HepG2 (cell line): Measurements from ENCODE around the gene SPATA21. TPM values are rescaled to one million over a fixed set of nuclear protein-coding genes. Genes with fewer than 3 reads are reported as not detected.

Source experiments
- ATF6 ChIP-seq: sonication (generic); formaldehyde crosslinking; conservative IDR thresholded peaks from 2 replicates; pipeline ENCODE4 v1.4.0; 2020; ENCODE audit warnings: missing genetic modification reagents
- ATRX ChIP-seq: sonication (generic); formaldehyde crosslinking; IDR thresholded peaks from 2 replicates; pipeline ENCODE4 v1.4.0; 2020; ENCODE audit warnings: missing genetic modification reagents, borderline replicate concordance
- DNMT3B ChIP-seq: conservative IDR thresholded peaks from 2 replicates; pipeline ENCODE4 v1.6.1; 2016; ENCODE audit warnings: missing biosample characterization, control low read depth
- FOXO4 ChIP-seq: sonication (generic); formaldehyde crosslinking; conservative IDR thresholded peaks from 2 replicates; pipeline ENCODE4 v1.8.1; 2023; ENCODE audit warnings: missing genetic modification reagents
- MLX ChIP-seq: IDR thresholded peaks from 2 replicates; pipeline ENCODE4 v1.6.1; 2016
- NCOA2 ChIP-seq: sonication (generic); formaldehyde crosslinking; IDR thresholded peaks from 2 replicates; pipeline ENCODE4 v1.8.0; 2022; ENCODE audit warnings: inconsistent platforms
- NR1H2 ChIP-seq: sonication (generic); formaldehyde crosslinking; IDR thresholded peaks from 2 replicates; pipeline ENCODE4 v1.8.1; 2022; ENCODE audit warnings: low read depth, missing genetic modification reagents, borderline replicate concordance
- NR2F1 ChIP-seq, 2 experiments: fragments of 450-650 bp in 1 of 2; formaldehyde crosslinking in 1 of 2; IDR thresholded peaks; 2 replicates each; pipeline versions ENCODE4 v1.5.0 to v1.6.1; 2016 to 2020; ENCODE audit warnings: mild to moderate bottlenecking in 1 of 2, missing compliant biosample characterization in 1 of 2, missing genetic modification reagents in 1 of 2, moderate library complexity in 1 of 2
- POLR2AphosphoS2 ChIP-seq: IDR thresholded peaks from 2 replicates; pipeline ENCODE4 v1.6.1; 2011; ENCODE audit warnings: low read depth, low read length, improper control_type of control experiment
- RFX1 ChIP-seq: fragments of 450-650 bp; IDR thresholded peaks from 2 replicates; pipeline ENCODE4 v1.6.1; 2017
- SALL2 ChIP-seq: sonication (generic); formaldehyde crosslinking; IDR thresholded peaks from 2 replicates; pipeline ENCODE4 v1.8.1; 2023; ENCODE audit warnings: mild to moderate bottlenecking, missing genetic modification reagents, inconsistent platforms
- ZNF121 ChIP-seq: sonication (generic); formaldehyde crosslinking; IDR thresholded peaks from 2 replicates; pipeline ENCODE4 v1.5.0; 2020; ENCODE audit warnings: mild to moderate bottlenecking, missing genetic modification reagents
- ZNF160 ChIP-seq: sonication (generic); formaldehyde crosslinking; IDR thresholded peaks from 2 replicates; pipeline ENCODE4 v1.8.0; 2022; ENCODE audit warnings: mild to moderate bottlenecking, inconsistent platforms, missing genetic modification reagents
- ZNF280D ChIP-seq: sonication (generic); formaldehyde crosslinking; IDR thresholded peaks from 2 replicates; pipeline ENCODE4 v1.5.1; 2020; ENCODE audit warnings: mild to moderate bottlenecking, missing genetic modification reagents
- ZNF30 ChIP-seq: sonication (generic); formaldehyde crosslinking; IDR thresholded peaks from 2 replicates; pipeline ENCODE4 v1.5.0; 2020; ENCODE audit warnings: mild to moderate bottlenecking, missing genetic modification reagents
- ZNF431 ChIP-seq: sonication (generic); formaldehyde crosslinking; IDR thresholded peaks from 2 replicates; pipeline ENCODE4 v1.9.0; 2022; ENCODE audit warnings: missing genetic modification reagents, low read depth, mild to moderate bottlenecking, borderline replicate concordance
- ZNF629 ChIP-seq: sonication (generic); formaldehyde crosslinking; conservative IDR thresholded peaks from 2 replicates; pipeline ENCODE4 v1.5.0; 2020; ENCODE audit warnings: missing genetic modification reagents
- ZNF724P ChIP-seq: sonication (generic); formaldehyde crosslinking; IDR thresholded peaks from 2 replicates; pipeline ENCODE4 v1.8.0; 2022; ENCODE audit warnings: missing genetic modification reagents, borderline replicate concordance
- ZSCAN30 ChIP-seq: sonication (generic); formaldehyde crosslinking; IDR thresholded peaks from 2 replicates; pipeline ENCODE4 v1.5.0; 2020; ENCODE audit warnings: mild to moderate bottlenecking, missing genetic modification reagents
- ZSCAN9 ChIP-seq: IDR thresholded peaks from 2 replicates; pipeline ENCODE4 v1.6.1; 2016; ENCODE audit warnings: borderline replicate concordance
- ZUFSP ChIP-seq: sonication (generic); formaldehyde crosslinking; IDR thresholded peaks from 2 replicates; pipeline ENCODE4 v1.9.0; 2021; ENCODE audit warnings: missing genetic modification reagents, mild to moderate bottlenecking, borderline replicate concordance
- polyA plus RNA-seq, 8 experiments: library from polyadenylated mRNA; depleted of rRNA in 3 of 8; stranded (reverse) in 7 of 8; unstranded in 1 of 8; fragments of >200 nt; fragmentation: Illumina TruSeq in 4 of 8; extraction: Trizol in 4 of 8; gene quantifications; 2 replicates each; pipeline versions ENCODE4 v1.2.1 to v1.2.3, GENCODE V29; 2011 to 2016; ENCODE audit warnings: low read depth in 4 of 8, missing spikeins in 1 of 8, mixed read lengths in 1 of 8; ENCODE audit not compliant: insufficient read depth in 1 of 8
- total RNA-seq, 5 experiments: library from RNA; depleted of rRNA; stranded (reverse); fragments of >200 nt; fragmentation: Illumina TruSeq; extraction: Trizol; gene quantifications; 2 replicates each; pipeline ENCODE4 v1.2.3, GENCODE V29; 2016; ENCODE audit warnings: low read depth in 1 of 5

The SPATA21 gene
- total and polyA plus RNA-seq, 2 of the 13 experiments (the other 11 are each of a cell fraction or from before 2014, with no cell fraction given) = 0.80 to 1.4 TPM

- TF ChIP-seq ZSCAN30 (CRISPR knock-in tag) (no peak), FOXO4 (no peak), ATF6 (CRISPR knock-in tag) (no peak), SALL2 (CRISPR knock-in tag) (peak; percentile 79), ZUFSP (no peak), ATRX (CRISPR knock-in tag) (no peak), ZNF629 (CRISPR knock-in tag) (0 out of 2 replicates have a peak, but pooled peaks have one; percentile 49), NCOA2 (CRISPR knock-in tag) (peak; percentile 34; the same call in 1 of the 2 replicates), ZNF121 (CRISPR knock-in tag) (no peak), ZNF160 (no peak; the same call in 1 of the 2 replicates), ZNF724P (no peak; the same call in 1 of the 2 replicates), ZNF280D (CRISPR knock-in tag) (no peak), ZNF30 (CRISPR knock-in tag) (no peak), RFX1 (no peak), ZSCAN9 (CRISPR knock-in tag) (peak; percentile 28; the same call in 1 of the 2 replicates), NR2F1 (CRISPR knock-in tag; IDR thresholded peaks at IDR 0.05) (no peak), MLX (CRISPR knock-in tag) (no peak), DNMT3B (CRISPR knock-in tag) (peak; percentile 91), POLR2AphosphoS2 (no peak), NR1H2 (CRISPR knock-in tag) (no peak), ZNF431 (CRISPR knock-in tag) (peak; percentile 32; the same call in 1 of the 2 replicates)
Measured at GRCh38 chr1:16351994-16352841, 85.0 kb downstream of the SPATA21 start, which contains the start of gene FBXO42 (continued).
